SK-MEL-5 (cell line): ENCODE measurements around the gene STUB1. TPM values are rescaled to one million over a fixed set of nuclear protein-coding genes. Genes with fewer than 3 reads are reported as not detected.
A peak's percentile ranks its signal among the peaks of the same experiment; 100 is the strongest.

Experiments
- DNase-seq: peaks from one replicate; pipeline ENCODE4 v3.0.0-alpha.2; 2016; ENCODE audit warnings: low read depth, low spot score
- in situ Hi-C: cut with HindIII; loops from 2 replicates; pipeline ENCODE4 v1.10.0; 2016; ENCODE audit warnings: low sequenced_read_pairs, high pct_unique_total_duplicates, low pct_unique_long_range_greater_than_20kb
- total RNA-seq: library from RNA; depleted of rRNA; stranded (reverse); fragments of >200 nt; shearing (Covaris generic); gene quantifications from 2 replicates; pipeline ENCODE4 v1.2.3, GENCODE V29; 2014

Gene STUB1
- total RNA-seq, 1 experiment from 2014 or later = 126 TPM

DNA sequence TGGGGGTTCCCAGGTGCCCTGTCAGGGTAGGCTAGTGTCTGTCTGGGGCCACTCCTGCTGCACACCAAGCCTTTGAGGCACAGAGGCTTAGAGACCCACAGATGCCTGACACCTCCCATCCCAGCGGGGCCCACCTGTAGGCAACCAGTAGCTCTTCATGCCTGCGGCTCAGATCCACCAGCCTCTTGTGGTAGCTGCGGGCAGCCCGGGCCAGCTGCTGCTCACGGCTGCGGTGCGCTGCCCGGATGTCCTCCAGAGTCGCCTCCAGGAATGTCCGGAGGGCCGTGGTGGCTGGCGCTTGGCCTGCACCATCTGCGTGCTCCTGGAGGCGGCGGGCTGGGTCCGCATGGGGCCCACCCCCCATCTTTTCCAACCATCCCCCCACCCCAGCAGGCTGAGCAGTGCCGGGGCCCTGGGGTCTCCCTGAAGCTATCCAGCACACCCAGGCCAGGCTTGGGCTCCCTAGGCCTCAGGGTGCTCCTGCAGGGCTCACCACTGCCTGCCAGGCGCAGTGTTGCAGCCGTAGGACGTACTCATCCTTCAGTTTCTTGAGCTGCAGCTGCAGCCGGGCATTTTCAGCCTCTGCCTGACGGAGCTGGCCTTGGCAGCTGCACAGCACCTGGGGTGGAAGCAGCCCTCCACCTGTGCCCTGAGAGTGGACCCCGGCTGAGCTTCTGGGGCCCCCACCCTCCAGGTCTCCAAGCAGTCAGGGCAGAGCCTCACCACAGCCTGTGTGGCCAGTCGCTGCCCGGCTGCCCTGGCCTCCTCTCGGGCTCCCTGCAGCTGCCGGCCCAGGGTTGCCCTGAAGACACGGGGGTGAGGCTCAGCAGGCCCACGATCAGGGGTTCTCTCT is 44.2 kb downstream of the STUB1 start:
- in situ Hi-C loops = no loop called here

GRCh38 chr16:725041-725376 is 44.8 kb downstream of the STUB1 start:
- no peak for DNase-seq
- in situ Hi-C loops = no loop called here

More for the DNA sequence above, 44.2 kb downstream of the STUB1 start:
- DNase-seq = no peak

GRCh38 chr16:725463-726187 is 45.4 kb downstream of the STUB1 start:
- in situ Hi-C loops = no loop called here
- no peak for DNase-seq

DNA sequence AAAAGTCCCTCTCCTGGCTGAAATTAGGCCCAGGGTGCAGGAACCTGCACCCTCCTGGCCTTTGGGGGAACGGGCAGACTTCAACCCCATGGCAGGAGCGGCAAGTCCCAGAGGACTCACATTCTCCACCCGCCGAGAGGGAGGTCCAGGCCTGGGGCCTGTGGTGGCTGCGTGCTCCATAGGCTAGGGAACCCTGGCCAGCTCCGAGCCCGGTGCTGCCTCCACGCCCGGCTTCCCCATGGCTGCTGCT is 45.9 kb downstream of the STUB1 start:
- in situ Hi-C loops = no loop called here
- no peak for DNase-seq

- peak; percentile 68 for DNase-seq
- in situ Hi-C loops = no loop called here
Measured at GRCh38 chr16:726438-727290, 46.5 kb downstream of the STUB1 start, which contains the start of the genes CCDC78 and HAGHL. Gene CCDC78, minus strand, starts transcription at chr16:726443. Its CDS starts 76 bp downstream, at chr16:726367. Gene HAGHL, plus strand, starts transcription at chr16:727106. Its CDS starts 404 bp downstream, at chr16:727510.

- in situ Hi-C loops = no loop called here
- no peak for DNase-seq
Measured at GRCh38 chr16:727291-727977, 47.2 kb downstream of the STUB1 start.

- peak; percentile 91 for DNase-seq
- in situ Hi-C loops = no loop called here
Measured at GRCh38 chr16:728131-728889, 48.1 kb downstream of the STUB1 start.

DNA sequence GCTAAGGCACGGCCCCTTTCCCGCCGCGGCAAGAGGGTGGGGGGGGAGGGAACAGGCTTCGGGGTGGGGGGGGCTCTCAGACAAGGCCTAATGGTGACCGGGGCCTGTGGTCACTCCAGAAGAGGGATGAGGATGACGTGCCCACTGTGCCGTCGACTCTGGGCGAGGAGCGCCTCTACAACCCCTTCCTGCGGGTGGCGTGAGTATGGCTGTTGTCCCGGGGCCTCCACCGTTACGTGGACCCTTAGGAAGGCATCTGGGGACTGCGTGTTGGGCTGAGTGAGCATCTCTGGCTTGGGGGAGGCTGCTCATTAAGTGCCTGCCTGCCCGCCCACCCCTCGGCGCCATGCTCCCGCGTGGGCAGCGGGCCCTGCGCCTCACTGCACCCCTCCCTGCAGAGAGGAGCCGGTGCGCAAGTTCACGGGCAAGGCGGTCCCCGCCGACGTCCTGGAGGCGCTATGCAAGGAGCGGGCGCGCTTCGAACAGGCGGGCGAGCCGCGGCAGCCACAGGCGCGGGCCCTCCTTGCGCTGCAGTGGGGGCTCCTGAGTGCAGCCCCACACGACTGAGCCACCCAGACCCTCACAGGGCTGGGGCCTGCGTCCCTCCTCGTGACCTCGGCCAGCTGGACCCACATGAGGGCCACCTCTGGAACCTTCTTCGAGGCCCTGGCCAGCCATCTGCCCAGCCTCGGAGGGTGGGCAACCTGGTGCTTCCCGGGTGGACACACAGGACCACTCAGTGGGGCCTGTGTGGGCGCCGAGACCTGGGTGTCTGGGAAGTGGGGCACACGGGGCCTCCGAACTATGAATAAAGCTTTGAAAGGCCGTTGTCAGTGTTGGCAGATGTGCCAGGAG is 48.9 kb downstream of the STUB1 start:
- no peak for DNase-seq
- in situ Hi-C loops = no loop called here

- in situ Hi-C loops = no loop called here
- no peak for DNase-seq
Measured at GRCh38 chr16:729768-730665, 49.8 kb downstream of the STUB1 start.

GRCh38 chr16:730666-731509 is 50.7 kb downstream of the STUB1 start:
- no peak for DNase-seq
- in situ Hi-C loops = no loop called here

GRCh38 chr16:732332-732731 is 52.1 kb downstream of the STUB1 start:
- in situ Hi-C loops = no loop called here
- no peak for DNase-seq
